Smooth muscle cell (in vitro differentiated cells): Measurements from ENCODE around the gene NRCAM. TPM values are rescaled to one million over a fixed set of nuclear protein-coding genes. Genes with fewer than 3 reads are reported as not detected.

Experiments
- DNase-seq: peaks from one replicate; lab custom pipeline; 2025; ENCODE audit not compliant: unreplicated experiment; lab: John Stamatoyannopoulos, UW
- H2AFZ ChIP-seq: fragments of 200-600 bp; sonication (generic); 2 replicates; pipeline ENCODE4 v1.6.0; 2016; ENCODE audit warnings: antibody characterized with exemption, low read depth, mild to moderate bottlenecking
- H3F3A ChIP-seq: fragments of 200-600 bp; sonication (generic); 2 replicates; pipeline ENCODE4 v1.6.0; 2017; ENCODE audit warnings: antibody characterized with exemption, low read depth
- H3K27ac ChIP-seq: fragments of 200-600 bp; sonication (generic); 2 replicates; pipeline ENCODE4 v1.5.1; 2016; ENCODE audit warnings: low read depth, mild to moderate bottlenecking
- H3K27me3 ChIP-seq: fragments of 200-600 bp; sonication (generic); 2 replicates; pipeline ENCODE4 v1.6.1; 2016; ENCODE audit warnings: low read depth, mild to moderate bottlenecking
- H3K36me3 ChIP-seq: fragments of 200-600 bp; sonication (generic); 2 replicates; pipeline ENCODE4 v1.5.1; 2016; ENCODE audit warnings: low read depth
- H3K4me1 ChIP-seq: fragments of 200-600 bp; sonication (generic); 2 replicates; pipeline ENCODE4 v1.5.1; 2016; ENCODE audit warnings: low read depth
- H3K4me2 ChIP-seq: fragments of 200-600 bp; sonication (generic); 2 replicates; pipeline ENCODE4 v1.6.0; 2016; ENCODE audit warnings: mild to moderate bottlenecking
- H3K4me3 ChIP-seq: fragments of 200-600 bp; sonication (generic); 2 replicates; pipeline ENCODE4 v1.5.1; 2016; ENCODE audit warnings: mild to moderate bottlenecking
- H3K79me2 ChIP-seq: fragments of 200-600 bp; sonication (generic); 2 replicates; pipeline ENCODE4 v1.6.0; 2016; ENCODE audit warnings: low read depth, mild to moderate bottlenecking
- H3K9ac ChIP-seq: fragments of 200-600 bp; sonication (generic); 2 replicates; pipeline ENCODE4 v1.6.0; 2016; ENCODE audit warnings: low read depth
- H3K9me3 ChIP-seq: fragments of 200-600 bp; sonication (generic); replicated peaks from 2 replicates; pipeline ENCODE4 v1.5.1; 2016; ENCODE audit warnings: low read depth
- H4K20me1 ChIP-seq: fragments of 200-600 bp; sonication (generic); 2 replicates; pipeline ENCODE4 v1.6.0; 2016; ENCODE audit warnings: low read depth
- WGBS: methylation state at CpG from one replicate; pipeline ENCODE4 v1.1.7; 2016; ENCODE audit warnings: low lambda C conversion rate; 5-methylcytosine and 5-hydroxymethylcytosine counted together
- polyA plus RNA-seq: library from polyadenylated mRNA; unstranded; fragments of >200 nt; fragmentation: Nextera tagmentation; extraction: Ambion mirVana; gene quantifications from 2 replicates; pipeline ENCODE4 v1.2.1, GENCODE V29; 2016
- total RNA-seq: library from RNA; depleted of rRNA; stranded (reverse); fragments of >200 nt; gene quantifications from 2 replicates; pipeline ENCODE4 v1.2.3, GENCODE V29; 2014
- TF ChIP-seq, protein P1 (sequence below): fragments of 200-600 bp; sonication (generic); IDR thresholded peaks from 2 replicates; pipeline ENCODE4 v1.5.1; 2017; ENCODE audit warnings: borderline replicate concordance, mild to moderate bottlenecking, antibody characterized with exemption; ENCODE audit not compliant: insufficient read depth, poor library complexity, severe bottlenecking

NRCAM gene
- total and polyA plus RNA-seq, 2 experiments from 2014 or later: 0.49 TPM; not detected in 1

DNA sequence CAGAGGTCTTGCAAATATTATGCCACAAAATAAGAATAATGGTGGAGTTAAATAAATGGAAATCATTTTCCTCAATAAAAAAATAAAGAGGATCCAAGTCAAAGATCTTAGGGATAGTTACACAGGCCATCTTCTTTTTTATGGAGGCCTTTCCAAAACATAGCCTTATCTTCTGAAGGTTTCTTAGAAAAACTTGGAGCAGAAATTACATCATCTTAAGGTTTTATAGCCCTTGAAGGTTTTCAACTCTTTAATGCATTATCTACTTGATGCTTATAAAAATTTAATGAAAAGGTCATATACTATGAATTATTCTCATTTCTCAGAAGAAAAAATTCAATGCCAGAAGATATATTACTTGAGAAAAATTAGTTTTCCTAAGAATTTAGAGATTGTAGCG, 231.8 kb downstream of the NRCAM start:
- DNase-seq: no peak
- no peak overlapping the region for H3K4me3 ChIP-seq
- H3K27ac ChIP-seq: no peak overlapping the region
- 96% methylated on average over 1 of the region's 1 CpG for WGBS
- H3K27me3 ChIP-seq: no peaks in the 10 kb centered on the region
- no peaks in the 10 kb centered on the region for H3K79me2 ChIP-seq
- TF ChIP-seq, protein P1, sequence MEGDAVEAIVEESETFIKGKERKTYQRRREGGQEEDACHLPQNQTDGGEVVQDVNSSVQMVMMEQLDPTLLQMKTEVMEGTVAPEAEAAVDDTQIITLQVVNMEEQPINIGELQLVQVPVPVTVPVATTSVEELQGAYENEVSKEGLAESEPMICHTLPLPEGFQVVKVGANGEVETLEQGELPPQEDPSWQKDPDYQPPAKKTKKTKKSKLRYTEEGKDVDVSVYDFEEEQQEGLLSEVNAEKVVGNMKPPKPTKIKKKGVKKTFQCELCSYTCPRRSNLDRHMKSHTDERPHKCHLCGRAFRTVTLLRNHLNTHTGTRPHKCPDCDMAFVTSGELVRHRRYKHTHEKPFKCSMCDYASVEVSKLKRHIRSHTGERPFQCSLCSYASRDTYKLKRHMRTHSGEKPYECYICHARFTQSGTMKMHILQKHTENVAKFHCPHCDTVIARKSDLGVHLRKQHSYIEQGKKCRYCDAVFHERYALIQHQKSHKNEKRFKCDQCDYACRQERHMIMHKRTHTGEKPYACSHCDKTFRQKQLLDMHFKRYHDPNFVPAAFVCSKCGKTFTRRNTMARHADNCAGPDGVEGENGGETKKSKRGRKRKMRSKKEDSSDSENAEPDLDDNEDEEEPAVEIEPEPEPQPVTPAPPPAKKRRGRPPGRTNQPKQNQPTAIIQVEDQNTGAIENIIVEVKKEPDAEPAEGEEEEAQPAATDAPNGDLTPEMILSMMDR: no peak
- H3K4me2 ChIP-seq: no peak overlapping the region
- H2AFZ ChIP-seq: no peak overlapping the region
- no peaks in the 10 kb centered on the region for H3F3A ChIP-seq
- H3K9me3 ChIP-seq: no peaks in the 10 kb centered on the region
- H3K4me1 ChIP-seq: no peaks in the 10 kb centered on the region
- H4K20me1 ChIP-seq: no peaks in the 10 kb centered on the region
- H3K9ac ChIP-seq: no peak overlapping the region
- H3K36me3 ChIP-seq: no peaks in the 10 kb centered on the region

DNA sequence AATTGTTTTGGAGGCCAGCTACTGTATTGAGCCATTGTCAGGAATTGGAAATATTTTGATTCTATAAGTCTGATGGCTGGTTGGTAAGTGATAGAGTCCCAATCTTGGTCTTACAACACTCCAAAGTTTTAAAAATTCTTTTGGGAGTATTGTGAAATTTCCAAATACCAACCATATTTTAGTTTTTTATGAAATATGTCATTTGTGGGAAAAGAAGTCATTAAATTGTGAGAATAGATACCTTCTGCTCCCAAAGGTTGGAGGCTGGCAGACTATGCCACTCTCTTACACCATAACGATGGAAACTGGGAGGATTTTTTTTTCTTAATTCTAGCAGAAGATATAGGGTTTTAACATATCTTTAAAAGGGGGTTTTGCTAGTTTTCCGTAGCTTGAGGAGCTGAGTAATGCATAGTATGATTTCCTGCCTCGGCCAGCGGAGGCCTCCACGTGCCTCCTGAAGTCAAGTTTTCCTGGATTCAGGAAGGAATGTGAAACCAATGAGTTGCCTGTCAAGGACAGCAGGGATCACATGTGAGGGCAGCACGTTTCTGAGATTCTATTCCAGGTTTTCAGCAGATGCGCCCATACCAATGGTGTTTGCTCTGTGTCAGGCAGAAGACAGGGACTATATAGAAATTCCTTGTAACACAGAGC, 233.9 kb downstream of the NRCAM start:
- Histone ChIP-seq H3F3A (no peaks in the 10 kb centered on the region), H4K20me1 (no peaks in the 10 kb centered on the region), H3K4me3 (no peak overlapping the region), H3K27me3 (no peaks in the 10 kb centered on the region), H2AFZ (no peak overlapping the region), H3K4me2 (no peak overlapping the region), H3K9ac (no peak overlapping the region), H3K4me1 (no peaks in the 10 kb centered on the region), H3K79me2 (no peaks in the 10 kb centered on the region), H3K9me3 (no peaks in the 10 kb centered on the region), H3K36me3 (no peaks in the 10 kb centered on the region), H3K27ac (no peak overlapping the region)
- TF ChIP-seq, protein P1: no peak
- no peak for DNase-seq
- 25% methylated on average over 7 of the region's 7 CpGs for WGBS

DNA sequence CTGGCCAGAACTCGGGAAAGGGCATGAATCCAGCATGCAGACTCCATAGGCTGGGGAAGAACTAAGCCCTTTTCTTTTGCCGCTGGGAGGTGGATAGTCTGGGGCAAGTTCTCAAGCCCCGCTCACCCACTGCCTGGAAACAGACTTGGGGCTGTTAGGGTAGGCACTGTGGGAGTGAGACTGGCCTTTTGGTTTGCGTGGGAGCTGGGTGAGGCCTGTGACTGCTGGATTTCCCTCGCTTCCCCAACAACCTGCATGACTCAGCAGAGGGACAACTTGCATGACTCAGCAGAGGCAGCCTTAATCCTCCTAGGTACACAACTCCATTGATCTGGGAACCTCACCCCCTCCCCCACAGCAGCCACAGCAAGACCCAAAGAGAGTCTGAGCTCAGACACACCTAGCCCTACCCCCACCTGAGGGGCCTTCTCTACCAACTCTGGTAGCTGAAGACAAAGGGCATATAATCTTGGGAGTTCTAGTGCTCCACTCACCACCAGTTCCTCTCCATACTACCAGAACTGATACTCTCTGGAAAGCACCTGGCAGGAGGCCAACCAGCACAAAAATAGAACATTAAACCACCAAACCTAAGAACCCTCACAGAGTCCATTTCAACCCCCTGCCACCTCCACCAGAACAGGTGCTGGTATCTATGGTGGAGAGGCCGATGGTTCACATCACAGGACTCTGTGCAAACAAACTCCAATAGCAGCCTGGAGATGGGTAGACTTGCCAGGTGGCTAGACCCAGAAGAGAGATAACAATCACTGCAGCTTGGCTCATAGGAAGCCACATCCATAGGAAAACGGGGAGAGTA, 244.6 kb downstream of the NRCAM start:
- Histone ChIP-seq H4K20me1 (no peaks in the 10 kb centered on the region), H2AFZ (no peak overlapping the region), H3K4me1 (no peaks in the 10 kb centered on the region), H3K27ac (no peak overlapping the region), H3K9ac (no peak overlapping the region), H3K27me3 (no peaks in the 10 kb centered on the region), H3F3A (no peaks in the 10 kb centered on the region), H3K4me2 (no peak overlapping the region), H3K4me3 (no peak overlapping the region), H3K36me3 (no peaks in the 10 kb centered on the region), H3K79me2 (no peaks in the 10 kb centered on the region), H3K9me3 (no peaks in the 10 kb centered on the region)
- WGBS: 76% methylated on average over 7 of the region's 7 CpGs
- no peak for DNase-seq
- TF ChIP-seq, protein P1: no peak
